K562 (cell line): Measurements from ENCODE around the gene KRTAP22-1.

Experiments
- ETS1 ChIP-seq: conservative IDR thresholded peaks from 2 replicates; pipeline ENCODE4 v1.6.1; 2011; ENCODE audit warnings: low read depth, mild to moderate bottlenecking, low read length; ENCODE audit not compliant: control insufficient read depth
- EZH2 ChIP-seq: IDR thresholded peaks from 2 replicates; pipeline ENCODE4 v1.6.1; 2012; ENCODE audit warnings: low read depth, mild to moderate bottlenecking, inconsistent platforms, low read length, borderline replicate concordance
- PRPF4 ChIP-seq: fragments of 200-400 bp; formaldehyde crosslinking; IDR thresholded peaks from one replicate; pipeline ENCODE4 v1.6.1; 2017; ENCODE audit warnings: low read length, low read depth, mild to moderate bottlenecking; ENCODE audit not compliant: insufficient read depth, poor library complexity, severe bottlenecking

GRCh38 chr21:30579346-30579745 is 21.5 kb upstream of the KRTAP22-1 start:
- TF ChIP-seq EZH2, result no peak
- TF ChIP-seq PRPF4, result no peak
- no peak for TF ChIP-seq ETS1
